Adipocyte (in vitro differentiated cells): ENCODE measurements around the gene BTBD6.

Source experiments
- DNase-seq: peaks from one replicate; pipeline ENCODE4 v3.0.0-alpha.2; 2015; ENCODE audit warnings: low read depth
- H3K27me3 ChIP-seq: replicated peaks from 2 replicates; pipeline ENCODE4 v1.7.0; 2013; ENCODE audit warnings: mild to moderate bottlenecking, low read length, moderate library complexity; ENCODE audit not compliant: control insufficient read depth, insufficient read depth
- H3K36me3 ChIP-seq: 2 replicates; pipeline ENCODE4 v1.7.0; 2013; ENCODE audit warnings: low read length, mild to moderate bottlenecking, moderate library complexity; ENCODE audit not compliant: control insufficient read depth, insufficient read depth, severe bottlenecking
- H3K4me1 ChIP-seq: 2 replicates; pipeline ENCODE4 v1.7.0; 2013; ENCODE audit warnings: mild to moderate bottlenecking, low read length, moderate library complexity; ENCODE audit not compliant: control insufficient read depth, insufficient read depth
- H3K4me3 ChIP-seq: 2 replicates; pipeline ENCODE4 v1.7.0; 2013; ENCODE audit warnings: mild to moderate bottlenecking, low read length, moderate library complexity
- H3K9ac ChIP-seq: 2 replicates; pipeline ENCODE4 v1.7.0; 2013; ENCODE audit warnings: mild to moderate bottlenecking, low read length, moderate library complexity
- H3K9me3 ChIP-seq: 2 replicates; pipeline ENCODE4 v1.7.0; 2013; ENCODE audit warnings: mild to moderate bottlenecking, low read length, moderate library complexity; ENCODE audit not compliant: control insufficient read depth

Gene BTBD6

DNA sequence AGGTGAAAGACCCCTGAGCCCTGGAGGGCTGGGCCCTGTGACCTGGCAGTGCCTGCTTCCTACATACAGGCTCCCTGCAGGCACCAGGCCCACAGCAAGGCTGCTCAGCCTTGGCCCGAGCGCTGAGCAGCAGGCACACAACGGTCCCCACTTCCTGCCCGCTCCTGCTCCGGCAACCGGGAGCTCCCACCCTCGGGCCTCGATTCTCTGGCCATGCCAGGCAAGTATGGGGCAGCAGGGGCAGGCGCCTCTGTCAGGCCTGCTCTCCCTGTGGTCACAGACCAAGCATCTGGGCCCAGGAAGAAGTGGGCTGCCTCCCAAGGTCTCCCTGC lies 36.6 kb upstream of the BTBD6 start:
- Histone ChIP-seq H3K9me3 (no peaks in the 10 kb centered on the region), H3K27me3 (no peaks in the 10 kb centered on the region), H3K9ac (no peak overlapping the region), H3K4me3 (no peak overlapping the region), H3K36me3 (peaks cover 12% of the 10 kb centered on the region), H3K4me1 (peaks cover 14% of the 10 kb centered on the region)
- no peak for DNase-seq

DNA sequence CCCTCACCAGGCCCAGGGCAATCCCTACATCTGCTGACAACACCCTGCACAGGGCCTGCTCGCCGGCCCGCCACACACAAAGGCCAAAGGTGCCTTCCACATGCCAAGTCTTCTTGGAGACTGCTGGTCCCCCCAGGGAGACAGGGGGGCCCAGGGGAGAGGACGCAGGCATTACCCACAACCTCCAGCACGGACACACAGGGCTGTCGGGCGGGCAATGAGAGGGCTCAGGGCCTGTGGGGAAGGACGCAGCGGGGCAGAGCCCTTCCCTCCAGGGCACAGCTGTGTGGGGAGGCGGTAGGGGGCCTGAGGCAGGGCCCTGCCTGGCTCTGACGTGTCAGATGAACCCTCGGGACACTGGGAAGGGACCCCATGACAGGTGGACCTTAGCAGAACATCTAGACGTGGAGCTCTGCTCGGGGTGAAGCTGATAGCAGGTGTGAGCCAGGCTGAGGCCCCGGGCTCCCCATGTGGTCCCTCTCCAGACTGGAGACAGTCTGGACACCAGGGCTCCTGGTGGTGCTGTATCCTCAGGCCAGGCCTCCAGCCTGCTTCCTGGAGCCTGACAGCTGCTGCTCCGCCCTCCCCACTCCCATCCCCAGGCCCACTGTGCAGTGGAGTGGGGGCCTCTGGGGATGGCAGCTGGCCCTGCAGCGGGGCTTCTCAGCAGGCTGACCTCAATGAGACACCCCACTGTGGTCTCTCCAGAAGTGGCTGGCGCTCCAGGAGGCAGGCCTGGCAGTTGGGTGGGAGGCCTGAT lies 35.6 kb upstream of the BTBD6 start:
- no peak overlapping the region for H3K9ac ChIP-seq
- no peak for DNase-seq
- no peaks in the 10 kb centered on the region for H3K27me3 ChIP-seq
- peaks cover 20% of the 10 kb centered on the region for H3K36me3 ChIP-seq
- no peaks in the 10 kb centered on the region for H3K9me3 ChIP-seq
- H3K4me1 ChIP-seq: peaks cover 7% of the 10 kb centered on the region
- H3K4me3 ChIP-seq: no peak overlapping the region

DNA sequence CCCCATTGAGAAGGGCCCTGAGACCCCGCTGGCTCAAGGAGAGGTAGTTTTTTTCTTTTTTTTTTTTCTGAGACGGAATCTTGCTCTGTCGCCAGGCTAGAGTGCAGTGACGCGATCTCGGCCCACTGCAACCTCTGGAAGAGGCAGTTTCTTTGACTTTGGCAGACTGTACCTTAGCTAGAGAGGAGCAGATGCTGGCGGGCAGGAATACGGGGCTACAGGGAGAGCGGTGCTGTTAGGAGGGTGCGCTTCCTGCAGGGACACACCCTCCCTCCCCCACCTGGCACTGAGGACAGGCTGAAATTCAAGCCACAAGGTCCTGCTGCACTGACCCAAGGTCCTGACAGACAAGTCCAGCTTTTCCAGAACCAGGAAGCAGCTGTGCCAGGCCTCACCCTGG lies 35.0 kb upstream of the BTBD6 start:
- Histone ChIP-seq H3K9ac (no peak overlapping the region), H3K4me3 (no peak overlapping the region), H3K9me3 (no peaks in the 10 kb centered on the region), H3K27me3 (no peaks in the 10 kb centered on the region), H3K4me1 (peaks cover 7% of the 10 kb centered on the region), H3K36me3 (peaks cover 24% of the 10 kb centered on the region)
- no peak for DNase-seq

DNA sequence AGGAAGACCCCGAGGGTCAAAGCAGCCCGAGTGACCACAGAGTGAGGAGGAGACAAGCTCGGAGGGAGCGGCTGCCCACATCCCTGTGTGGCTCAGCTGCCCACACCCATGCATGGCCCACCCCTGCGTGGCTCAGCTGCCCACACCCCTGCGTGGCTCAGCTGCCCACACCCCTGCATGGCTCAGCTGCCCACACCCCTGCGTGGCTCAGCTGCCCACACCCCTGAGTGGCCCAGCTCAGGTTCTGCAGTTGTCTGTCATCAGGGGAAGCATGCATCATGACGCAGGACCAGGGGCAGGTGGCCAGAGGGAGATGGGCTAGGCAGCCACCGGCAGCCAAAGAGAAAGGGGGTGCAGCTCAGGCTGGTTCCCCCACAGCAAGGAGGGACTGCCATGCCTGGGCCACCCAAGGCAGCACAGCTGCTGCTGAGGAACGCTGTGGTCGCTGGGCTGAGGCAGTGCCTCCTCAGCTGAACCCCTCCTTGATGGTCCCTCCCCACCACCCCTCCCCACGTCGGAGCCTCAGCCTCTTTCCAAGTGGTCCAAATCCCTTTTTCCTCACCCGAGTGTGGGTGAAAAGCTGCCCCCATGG lies 33.9 kb upstream of the BTBD6 start:
- Histone ChIP-seq H3K36me3 (peaks cover 29% of the 10 kb centered on the region), H3K27me3 (no peaks in the 10 kb centered on the region), H3K9ac (no peak overlapping the region), H3K4me1 (peaks cover 7% of the 10 kb centered on the region), H3K9me3 (no peaks in the 10 kb centered on the region), H3K4me3 (no peak overlapping the region)
- no peak for DNase-seq

DNA sequence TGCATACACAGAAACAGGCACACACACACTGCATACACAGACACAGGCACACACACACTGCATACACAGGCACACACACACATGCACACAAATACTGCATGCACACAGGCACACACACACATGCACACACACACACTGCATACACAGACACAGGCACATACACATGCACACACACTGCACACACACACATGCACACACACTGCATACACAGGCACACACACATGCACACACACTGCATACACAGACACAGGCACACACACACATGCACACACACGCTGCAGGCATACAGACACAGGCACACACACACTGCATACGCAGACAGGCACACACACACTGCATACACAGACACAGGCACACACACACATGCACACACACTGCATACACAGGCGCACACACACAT lies 32.7 kb upstream of the BTBD6 start:
- Histone ChIP-seq H3K4me3 (no peak overlapping the region), H3K9ac (no peak overlapping the region), H3K9me3 (no peaks in the 10 kb centered on the region), H3K36me3 (peaks cover 25% of the 10 kb centered on the region), H3K27me3 (no peaks in the 10 kb centered on the region), H3K4me1 (peaks cover 7% of the 10 kb centered on the region)
- DNase-seq: no peak

DNA sequence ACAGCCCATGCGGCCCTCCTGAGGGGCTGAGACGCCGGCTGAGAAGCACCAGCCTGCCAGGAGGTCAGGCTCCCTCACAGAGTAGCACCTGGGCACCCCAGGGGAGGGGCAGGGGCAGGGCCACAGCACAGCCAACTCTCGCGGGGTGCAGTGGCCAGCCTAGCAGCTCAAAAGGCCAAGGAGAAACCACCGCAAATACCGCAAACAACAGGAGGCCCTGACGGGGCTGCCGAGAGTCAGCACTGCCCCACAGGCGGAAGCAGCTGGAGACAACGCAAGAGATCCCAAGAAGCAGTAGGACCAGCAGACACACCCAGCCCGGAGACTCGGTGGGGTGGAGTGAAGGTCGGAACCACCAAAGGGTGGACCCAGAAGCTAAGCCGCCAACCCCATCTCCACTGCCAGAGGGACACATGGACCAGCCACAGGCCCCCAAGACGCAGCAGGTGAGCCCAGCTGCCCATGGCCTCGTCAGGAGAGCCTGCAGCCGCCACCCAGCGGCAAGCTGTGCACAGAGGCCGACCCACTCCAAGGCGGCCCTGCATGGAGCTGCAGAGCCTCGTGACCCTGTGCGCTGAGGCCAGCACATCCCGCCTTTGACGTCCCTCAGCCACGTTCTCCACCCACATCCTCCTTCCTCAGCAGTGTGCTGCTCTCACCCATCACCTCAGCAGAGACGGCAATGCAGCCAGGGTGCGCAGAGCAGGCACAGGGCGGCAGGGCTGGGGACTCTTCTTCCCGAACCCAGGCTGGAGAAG lies 31.7 kb upstream of the BTBD6 start:
- Histone ChIP-seq H3K4me3 (no peak overlapping the region), H3K4me1 (peaks cover 7% of the 10 kb centered on the region), H3K9me3 (no peaks in the 10 kb centered on the region), H3K36me3 (peaks cover 32% of the 10 kb centered on the region), H3K27me3 (no peaks in the 10 kb centered on the region), H3K9ac (no peak overlapping the region)
- no peak for DNase-seq

DNA sequence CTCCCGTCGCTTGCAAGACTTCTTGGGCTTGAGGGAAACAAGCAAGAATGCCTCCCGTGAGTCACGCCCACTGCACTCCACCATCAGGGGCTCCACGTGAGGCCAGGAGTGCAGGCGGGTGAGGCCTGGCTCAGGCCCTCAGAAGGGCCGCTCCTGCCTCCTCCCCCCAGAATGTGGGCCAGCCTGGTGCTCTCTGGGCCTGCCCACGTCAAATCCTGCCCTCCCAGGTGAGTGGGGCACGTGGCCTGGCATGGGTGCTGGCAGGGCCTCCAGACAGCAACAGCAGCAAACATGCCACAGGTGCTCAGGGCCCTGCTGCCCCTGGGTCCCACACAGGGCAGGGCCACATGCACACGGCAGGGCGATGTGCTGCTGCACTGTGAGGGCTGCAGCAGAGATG lies 30.6 kb upstream of the BTBD6 start:
- Histone ChIP-seq H3K9ac (no peak overlapping the region), H3K4me1 (peaks cover 7% of the 10 kb centered on the region), H3K27me3 (no peaks in the 10 kb centered on the region), H3K36me3 (peaks cover 36% of the 10 kb centered on the region), H3K9me3 (no peaks in the 10 kb centered on the region), H3K4me3 (no peak overlapping the region)
- DNase-seq: no peak

DNA sequence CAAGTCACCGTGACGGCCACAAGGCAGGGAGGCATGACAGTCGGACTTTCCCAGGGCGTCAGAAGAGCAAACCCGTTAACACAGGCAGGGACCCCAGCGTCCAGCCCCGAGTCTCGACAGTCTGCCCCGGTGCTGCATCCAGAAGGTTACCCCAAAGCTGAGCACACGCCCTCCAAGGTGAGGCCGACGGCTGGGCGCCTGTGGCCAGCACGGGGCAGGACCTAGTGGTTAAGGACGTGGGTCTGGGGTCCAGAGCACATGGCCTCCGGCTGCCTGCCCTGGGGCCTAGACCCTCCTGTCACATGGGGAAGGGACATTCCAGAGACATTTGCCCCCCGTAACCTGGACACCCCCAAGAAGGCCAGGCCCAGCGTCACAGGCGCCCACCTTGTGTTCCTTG lies 29.7 kb upstream of the BTBD6 start:
- H3K36me3 ChIP-seq: peaks cover 44% of the 10 kb centered on the region

DNA sequence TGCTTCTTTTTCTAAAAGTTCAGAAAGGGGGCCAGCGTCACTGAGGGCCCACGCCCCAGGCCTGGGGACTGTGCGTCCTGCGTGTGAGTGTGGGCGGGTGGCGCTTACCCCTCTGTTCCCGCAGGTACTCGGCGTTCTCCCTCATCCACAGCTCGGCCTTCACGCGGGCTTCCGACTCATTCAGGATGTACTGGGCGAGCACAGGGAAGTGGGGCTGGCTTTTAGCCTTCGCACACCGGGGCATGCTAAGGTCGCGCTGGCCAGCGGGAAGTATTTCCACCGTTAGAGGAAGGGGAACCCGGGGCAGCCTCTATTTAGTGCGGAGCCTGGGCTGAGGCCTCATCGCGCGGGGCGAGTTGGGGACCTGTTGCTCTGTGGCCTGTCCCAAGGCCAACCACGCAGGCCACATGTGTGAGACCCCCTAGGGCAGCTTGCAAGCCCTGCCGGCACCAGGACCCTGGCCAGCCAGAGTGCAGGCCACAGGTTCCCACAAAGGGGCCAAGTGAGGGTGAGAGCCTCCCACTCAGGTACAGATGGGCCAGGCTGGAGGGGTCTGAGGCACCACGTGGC lies 29.2 kb upstream of the BTBD6 start:
- Histone ChIP-seq H3K4me1 (peaks cover 13% of the 10 kb centered on the region), H3K9me3 (no peaks in the 10 kb centered on the region), H3K36me3 (peaks cover 48% of the 10 kb centered on the region), H3K9ac (no peak overlapping the region), H3K4me3 (no peak overlapping the region), H3K27me3 (no peaks in the 10 kb centered on the region)
- no peak for DNase-seq

More for the DNA sequence above, 29.7 kb upstream of the BTBD6 start:
- Histone ChIP-seq H3K9me3 (no peaks in the 10 kb centered on the region), H3K4me3 (no peak overlapping the region), H3K4me1 (peaks cover 8% of the 10 kb centered on the region), H3K9ac (no peak overlapping the region), H3K27me3 (no peaks in the 10 kb centered on the region)
- DNase-seq: no peak

DNA sequence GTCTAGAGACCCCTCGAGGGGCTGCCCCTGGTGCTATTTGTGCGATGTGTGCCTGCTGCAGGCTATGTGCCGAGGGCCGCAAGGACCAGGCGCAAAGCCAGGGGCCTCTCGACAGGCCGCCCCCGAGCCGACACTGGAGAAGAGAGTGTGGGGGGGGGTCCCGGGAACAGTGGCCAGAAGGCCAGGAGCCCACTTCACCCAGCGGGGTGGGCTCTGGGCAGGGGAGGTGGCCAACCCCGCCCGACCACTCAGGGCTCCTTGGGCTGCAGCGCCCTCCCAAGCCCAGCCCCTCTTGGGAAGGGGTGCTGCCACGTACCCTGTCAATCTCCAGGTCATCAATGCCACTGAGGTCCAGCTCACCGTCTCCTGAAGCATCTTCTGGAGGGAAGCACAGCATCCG lies 28.6 kb upstream of the BTBD6 start:
- H3K27me3 ChIP-seq: no peaks in the 10 kb centered on the region
- no peak overlapping the region for H3K4me3 ChIP-seq
- H3K9me3 ChIP-seq: no peaks in the 10 kb centered on the region
- peaks cover 48% of the 10 kb centered on the region for H3K36me3 ChIP-seq
- no peak for DNase-seq
- H3K4me1 ChIP-seq: peaks cover 18% of the 10 kb centered on the region
- H3K9ac ChIP-seq: no peak overlapping the region
